ENCODE data around the gene GNAT3. TPM values are rescaled to one million over a fixed set of nuclear protein-coding genes. Genes with fewer than 3 reads are reported as not detected.
A peak's percentile ranks its signal among the peaks of the same experiment; 100 is the strongest.

Gene GNAT3
- not detected in 2 replicates for total RNA-seq (2014; rRNA removed; shearing (Covaris generic))

DNA sequence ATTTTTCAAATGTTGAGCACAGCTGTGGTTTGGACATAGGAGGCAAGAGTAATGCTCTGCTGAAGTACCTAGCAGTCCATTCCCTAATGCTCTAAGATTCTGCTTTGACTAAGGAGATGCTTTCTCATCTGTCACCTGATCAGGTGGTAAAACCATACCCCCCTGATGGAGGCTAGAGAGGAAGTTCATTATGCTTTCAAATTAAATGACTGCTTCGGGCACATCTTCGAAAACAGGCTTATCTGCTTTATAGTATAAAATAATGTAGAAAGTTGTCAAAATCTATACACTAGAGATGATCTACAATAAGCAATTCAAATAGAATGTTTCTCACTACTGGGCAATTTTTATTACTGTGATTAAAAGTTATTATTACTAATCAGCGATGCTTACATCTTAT is at the start of gene GNAT3:
Gene GNAT3, minus strand, starts transcription at position 101 of the 400 bp plus-strand sequence. CDS start 138 bp downstream, outside the sequence.
- DNase-seq (ENCODE audit: low read depth), result no peak

GRCh38 chr7:80558116-80558515 is 46.3 kb upstream of the GNAT3 start:
- no peak for DNase-seq (ENCODE audit: low read depth)

DNA sequence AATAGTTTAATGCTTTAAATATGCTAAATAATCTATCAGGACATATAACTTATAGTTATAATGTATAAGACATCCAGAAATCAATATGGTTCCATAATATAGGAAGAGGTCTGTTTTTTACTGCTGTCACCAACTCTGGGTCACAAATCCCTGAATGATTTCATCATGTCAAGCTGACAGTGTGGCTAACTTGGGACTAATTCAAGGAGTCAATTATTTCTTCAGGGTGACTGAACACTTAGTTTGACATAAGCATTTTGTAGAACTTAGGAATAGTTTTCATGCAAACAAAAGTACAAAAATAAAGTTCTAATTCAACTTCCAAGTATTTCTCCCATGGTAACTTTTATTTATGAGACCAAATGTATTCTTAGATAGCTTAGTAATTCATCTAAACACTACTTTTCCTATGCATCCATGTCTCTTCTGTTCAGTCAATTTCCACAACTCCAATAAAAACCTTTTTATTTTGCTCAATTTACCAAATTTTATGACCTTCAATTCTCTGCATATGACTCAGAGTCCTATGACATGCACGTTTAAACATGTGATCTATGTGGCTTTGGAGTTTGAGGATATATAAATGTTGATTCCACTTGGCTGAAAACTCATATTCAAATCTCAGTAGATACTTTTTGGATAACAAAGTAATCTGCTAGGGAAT is 40.3 kb upstream of the GNAT3 start:
- DNase-seq (ENCODE audit: low read depth), result peak; percentile 35

- no peak for DNase-seq (ENCODE audit: low read depth)
Observed at GRCh38 chr7:80550005-80550404, 38.1 kb upstream of the GNAT3 start.

DNA sequence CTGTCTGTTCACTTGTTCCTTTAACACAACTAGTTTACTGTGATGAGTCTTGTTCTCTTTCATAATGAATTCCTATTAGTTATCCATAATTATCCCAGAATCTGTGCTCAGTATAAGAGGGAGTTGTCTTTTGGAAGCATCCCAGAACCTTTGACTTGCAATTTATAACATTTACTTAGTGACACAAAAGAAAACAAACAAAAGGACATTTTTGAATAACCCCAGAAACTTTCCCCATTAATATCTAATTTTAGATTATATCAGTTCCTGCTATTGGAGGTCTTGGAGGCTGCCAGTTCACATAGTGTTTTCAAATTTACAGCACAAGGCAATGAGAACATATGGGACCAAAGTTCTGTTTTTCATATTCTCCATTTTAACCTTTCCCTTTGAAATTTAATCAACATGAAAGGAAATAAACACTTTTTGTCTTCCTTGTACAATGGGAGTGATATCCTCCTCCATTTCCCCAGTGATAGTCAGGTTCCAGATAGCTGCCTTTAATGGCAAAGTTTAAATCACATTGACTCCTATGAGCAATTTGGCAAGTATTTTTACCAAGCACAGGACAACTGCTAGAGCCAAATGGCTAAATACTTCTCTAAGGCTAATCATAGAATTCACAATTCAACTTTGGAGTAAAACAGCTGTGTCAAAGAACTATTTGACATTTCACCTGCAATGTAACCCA is 37.1 kb upstream of the GNAT3 start:
- DNase-seq (ENCODE audit: low read depth), result no peak

- DNase-seq (ENCODE audit: low read depth), result peak; percentile 84
Observed at GRCh38 chr7:80542398-80542797, 30.5 kb upstream of the GNAT3 start.

- DNase-seq (ENCODE audit: low read depth), result no peak
Observed at GRCh38 chr7:80540836-80541235, 29.0 kb upstream of the GNAT3 start.

GRCh38 chr7:80537091-80537490 is 25.2 kb upstream of the GNAT3 start:
- DNase-seq (ENCODE audit: low read depth), result no peak

- no peak for DNase-seq (ENCODE audit: low read depth)
Observed at GRCh38 chr7:80536426-80536825, 24.6 kb upstream of the GNAT3 start.

DNA sequence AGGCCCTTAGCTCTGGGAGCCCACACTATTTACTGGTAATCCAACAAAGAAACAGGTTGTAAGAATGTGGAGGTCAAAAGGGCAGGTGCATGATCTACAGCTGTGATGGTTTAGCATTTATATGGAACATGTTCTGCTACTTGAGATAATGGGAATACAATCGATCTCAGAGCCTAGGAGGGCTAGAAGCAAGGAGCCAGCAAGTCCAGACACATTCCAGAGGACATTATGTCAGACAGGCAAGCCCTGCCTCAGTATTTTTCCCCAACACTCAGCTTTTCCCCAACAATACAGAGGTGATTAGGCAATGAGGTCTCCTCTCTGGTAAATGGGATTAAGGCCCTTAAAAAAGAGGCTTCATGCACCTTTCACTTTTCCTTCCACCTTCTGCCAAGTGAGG is 21.4 kb upstream of the GNAT3 start:
- no peak for DNase-seq (ENCODE audit: low read depth)

GRCh38 chr7:80532153-80532552 is 20.3 kb upstream of the GNAT3 start:
- DNase-seq (ENCODE audit: low read depth), result no peak

GRCh38 chr7:80530136-80530535 is 18.3 kb upstream of the GNAT3 start:
- DNase-seq (ENCODE audit: low read depth), result no peak

DNA sequence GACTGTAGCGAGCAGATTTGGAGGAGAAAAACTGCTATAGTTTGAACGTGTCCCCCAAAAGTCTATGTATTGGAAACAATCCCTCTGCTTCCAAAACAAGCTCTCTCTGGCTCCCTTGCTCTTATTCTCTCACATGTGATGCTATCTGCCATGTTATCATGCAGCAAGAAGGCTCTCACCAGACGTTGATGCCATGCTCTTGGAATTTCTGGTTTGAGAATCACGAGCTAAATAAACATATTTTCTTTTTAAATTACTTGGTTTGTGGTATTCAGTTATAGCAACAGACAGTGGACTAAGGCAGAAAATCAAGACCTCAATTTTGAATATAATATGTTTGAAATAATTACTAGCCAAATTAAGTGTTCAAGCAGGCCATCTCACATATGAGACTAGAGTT is 17.5 kb upstream of the GNAT3 start:
- DNase-seq (ENCODE audit: low read depth), result no peak

- DNase-seq (ENCODE audit: low read depth), result no peak
Observed at GRCh38 chr7:80528689-80529088, 16.8 kb upstream of the GNAT3 start.

- no peak for DNase-seq (ENCODE audit: low read depth)
Observed at GRCh38 chr7:80526472-80526871, 14.6 kb upstream of the GNAT3 start.

GRCh38 chr7:80524693-80525092 is 12.8 kb upstream of the GNAT3 start:
- DNase-seq (ENCODE audit: low read depth), result no peak

- no peak for DNase-seq (ENCODE audit: low read depth)
Observed at GRCh38 chr7:80521809-80522208, 9.9 kb upstream of the GNAT3 start.

- no peak for DNase-seq (ENCODE audit: low read depth)
Observed at GRCh38 chr7:80520199-80520598, 8.3 kb upstream of the GNAT3 start.

DNA sequence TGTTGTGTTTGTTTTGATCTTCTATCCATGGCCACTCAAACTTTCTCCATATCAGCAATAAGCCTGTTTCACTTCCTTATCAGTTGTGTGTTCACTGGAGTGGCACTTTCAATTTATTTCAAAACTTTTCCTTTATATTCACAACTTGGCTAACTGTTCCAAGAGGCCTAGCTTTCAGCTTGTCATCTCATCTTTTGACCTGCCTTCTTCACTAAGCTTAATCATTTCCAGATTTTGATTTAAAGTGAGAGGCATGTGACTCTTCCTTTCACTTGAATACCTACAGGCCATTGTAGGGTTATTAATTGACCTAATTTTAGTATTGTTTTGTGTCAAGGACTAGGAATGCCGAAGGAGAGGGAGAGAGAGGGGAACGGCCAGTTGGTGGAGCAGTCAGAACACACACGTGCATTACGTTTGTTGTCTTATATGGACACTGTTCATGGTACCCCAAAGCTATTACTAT is 5.5 kb upstream of the GNAT3 start:
- no peak for DNase-seq (ENCODE audit: low read depth)

DNA sequence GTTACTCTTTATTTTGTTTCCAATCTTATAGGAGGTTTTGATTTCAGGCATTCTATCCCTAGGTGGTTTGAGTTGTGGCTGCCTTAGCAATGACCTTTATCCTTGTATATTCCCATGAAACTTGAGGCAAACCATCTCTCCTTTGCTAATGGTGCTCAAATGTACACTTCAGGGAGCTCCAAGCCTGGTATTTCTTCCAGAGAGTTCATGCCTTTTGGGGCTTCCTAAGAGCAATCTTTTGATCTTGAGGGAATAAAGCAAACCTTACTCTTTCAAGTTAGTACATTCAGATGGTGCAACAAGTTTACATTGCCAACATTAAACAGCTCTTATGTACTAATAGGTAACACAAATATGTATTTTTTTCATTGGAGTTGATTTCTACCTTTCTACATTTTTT is 3.4 kb upstream of the GNAT3 start:
- no peak for DNase-seq (ENCODE audit: low read depth)

DNA sequence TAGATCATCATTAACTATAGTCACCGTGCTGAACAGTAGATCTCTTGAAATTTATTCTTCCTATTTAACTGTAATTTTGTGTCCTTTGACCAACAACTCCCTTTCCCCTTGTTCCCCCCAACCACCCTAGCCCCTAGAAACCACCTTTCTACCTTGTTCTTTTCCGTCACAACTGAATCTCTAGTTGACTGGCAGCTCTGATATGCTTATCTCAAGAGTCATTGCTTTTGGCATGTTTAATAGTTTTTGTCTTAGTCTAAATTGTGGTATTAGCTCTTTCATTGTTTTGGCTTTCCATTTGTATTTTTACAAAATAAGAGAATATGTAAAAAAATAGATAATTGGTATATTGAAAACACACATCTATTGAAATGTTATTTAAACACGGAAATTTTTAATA is 1.8 kb downstream of the GNAT3 start:
- DNase-seq (ENCODE audit: low read depth), result no peak

GRCh38 chr7:80508440-80508839 is 3.4 kb downstream of the GNAT3 start:
- peak; percentile 28 for DNase-seq (ENCODE audit: low read depth)

- DNase-seq (ENCODE audit: low read depth), result no peak
Observed at GRCh38 chr7:80505900-80506500, 5.9 kb downstream of the GNAT3 start.
